ENCODE results near the gene SKAP1.

SKAP1 gene

GRCh38 chr17:48173191-48173984 is 256.6 kb downstream of the SKAP1 start:
- DNase-seq (ENCODE audit: low read depth), result no peak

- DNase-seq (ENCODE audit: low read depth), result no peak
Observed at GRCh38 chr17:48169926-48170325, 260.1 kb downstream of the SKAP1 start.

- DNase-seq (ENCODE audit: low read depth), result no peak
Observed at GRCh38 chr17:48163809-48164208, 266.2 kb downstream of the SKAP1 start.

GRCh38 chr17:48162946-48163506 is 267.0 kb downstream of the SKAP1 start:
- DNase-seq (ENCODE audit: low read depth), result no peak

- no peak for DNase-seq (ENCODE audit: low read depth)
Observed at GRCh38 chr17:48162306-48162934, 267.6 kb downstream of the SKAP1 start.

GRCh38 chr17:48161127-48161905 is 268.7 kb downstream of the SKAP1 start:
- no peak for DNase-seq (ENCODE audit: low read depth)

- DNase-seq (ENCODE audit: low read depth), result no peak
Observed at GRCh38 chr17:48160177-48161081, 269.6 kb downstream of the SKAP1 start.

GRCh38 chr17:48159232-48159631 is 270.8 kb downstream of the SKAP1 start:
- no peak for DNase-seq (ENCODE audit: low read depth)

- DNase-seq (ENCODE audit: low read depth), result no peak
Observed at GRCh38 chr17:48155889-48156611, 274.0 kb downstream of the SKAP1 start.

GRCh38 chr17:48153691-48154358 is 276.2 kb downstream of the SKAP1 start:
- DNase-seq (ENCODE audit: low read depth), result no peak

GRCh38 chr17:48152289-48152688 is 277.7 kb downstream of the SKAP1 start:
- no peak for DNase-seq (ENCODE audit: low read depth)

GRCh38 chr17:48151220-48151619 is 278.8 kb downstream of the SKAP1 start:
- no peak for DNase-seq (ENCODE audit: low read depth)

- no peak for DNase-seq (ENCODE audit: low read depth)
Observed at GRCh38 chr17:48150597-48151001, 279.4 kb downstream of the SKAP1 start.

GRCh38 chr17:48149787-48150463 is 280.1 kb downstream of the SKAP1 start:
- DNase-seq (ENCODE audit: low read depth), result no peak

- no peak for DNase-seq (ENCODE audit: low read depth)
Observed at GRCh38 chr17:48148854-48149786, 280.9 kb downstream of the SKAP1 start.

- DNase-seq (ENCODE audit: low read depth), result no peak
Observed at GRCh38 chr17:48148029-48148770, 281.8 kb downstream of the SKAP1 start.

- no peak for DNase-seq (ENCODE audit: low read depth)
Observed at GRCh38 chr17:48144976-48145798, 284.8 kb downstream of the SKAP1 start.
